CD4-positive, alpha-beta memory T cell (primary cell): ENCODE results near the gene TXNRD2. TPM values are rescaled to one million over a fixed set of nuclear protein-coding genes. Genes with fewer than 3 reads are reported as not detected.

Source experiments
- CTCF ChIA-PET: fragments of 350-600 bp; sonication (Branson Sonifier 250); formaldehyde crosslinking; loops from one replicate; lab custom pipeline; 2021; ENCODE audit warnings: inconsistent platforms; ENCODE audit not compliant: partially characterized antibody; lab: Charles Lee
- POLR2A ChIA-PET: fragments of 350-600 bp; sonication (Branson Sonifier 250); formaldehyde crosslinking; loops from one replicate; lab custom pipeline; 2021; ENCODE audit not compliant: partially characterized antibody; lab: Charles Lee
- DNase-seq, 5 donors: peaks; one replicate each; pipeline versions ENCODE4 v3.0.0 to v3.0.0-alpha.2; 2020 to 2022; ENCODE audit warnings: mixed read lengths in 1 of 5
- H3K27ac ChIP-seq: one replicate; pipeline ENCODE4 v1.7.0; 2013; ENCODE audit warnings: low read depth, low read length
- H3K27me3 ChIP-seq: 2 replicates; pipeline ENCODE4 v1.7.0; 2013; ENCODE audit warnings: mild to moderate bottlenecking, low read length, moderate library complexity; ENCODE audit not compliant: insufficient read depth
- H3K36me3 ChIP-seq: 2 replicates; pipeline ENCODE4 v1.7.0; 2013; ENCODE audit warnings: mild to moderate bottlenecking, low read length, moderate library complexity; ENCODE audit not compliant: insufficient read depth
- H3K4me1 ChIP-seq: 2 replicates; pipeline ENCODE4 v1.7.0; 2013; ENCODE audit warnings: mild to moderate bottlenecking, low read length, moderate library complexity; ENCODE audit not compliant: insufficient read depth
- H3K4me3 ChIP-seq, 2 donors: one replicate each; pipeline ENCODE4 v1.7.0; 2013; ENCODE audit warnings: low read length in 2 of 2, mild to moderate bottlenecking in 1 of 2
- H3K9me3 ChIP-seq, 2 donors: one replicate each; pipeline ENCODE4 v1.7.0; 2013; ENCODE audit warnings: low read length in 2 of 2, control low read depth in 1 of 2; ENCODE audit not compliant: control insufficient read depth in 1 of 2
- H3K27ac Mint-ChIP-seq, 7 donors: one replicate each; pipeline ENCODE4 v1.8.0; 2020 to 2021; ENCODE audit warnings: mixed read lengths in 7 of 7, mild to moderate bottlenecking in 6 of 7, inconsistent platforms in 3 of 7, moderate library complexity in 3 of 7
- H3K27me3 Mint-ChIP-seq, 2 donors: one replicate each; pipeline ENCODE4 v1.8.0; 2020 to 2021; ENCODE audit warnings: mixed read lengths in 2 of 2
- H3K36me3 Mint-ChIP-seq, 2 donors: one replicate each; pipeline ENCODE4 v1.8.0; 2020 to 2021; ENCODE audit warnings: mixed read lengths in 2 of 2, inconsistent platforms in 1 of 2, mild to moderate bottlenecking in 1 of 2
- H3K4me1 Mint-ChIP-seq, 4 donors: one replicate each; pipeline ENCODE4 v1.8.0; 2020 to 2021; ENCODE audit warnings: mixed read lengths in 4 of 4, mild to moderate bottlenecking in 1 of 4
- H3K4me3 Mint-ChIP-seq, 8 donors: one replicate each; pipeline ENCODE4 v1.8.0; 2020 to 2021; ENCODE audit warnings: mixed read lengths in 8 of 8, mild to moderate bottlenecking in 7 of 8, moderate library complexity in 6 of 8, inconsistent platforms in 3 of 8
- H3K9me3 Mint-ChIP-seq, 8 donors: one replicate each; pipeline ENCODE4 v1.8.0; 2020 to 2021; ENCODE audit warnings: mixed read lengths in 8 of 8, mild to moderate bottlenecking in 5 of 8, inconsistent platforms in 3 of 8, moderate library complexity in 1 of 8
- intact Hi-C: fragments of 100-400 bp; cut with micrococcal nuclease; formaldehyde crosslinking; loops from one replicate; pipeline ENCODE4 v1.15.1; 2023
- polyA plus RNA-seq, 2 donors: library from polyadenylated mRNA; unstranded; fragments of 300-500 nt; fragmentation: Illumina TruSeq; gene quantifications; one replicate each; pipeline ENCODE4 v1.2.3, GENCODE V29; 2021
- total RNA-seq, 2 experiments: library from RNA; stranded (reverse); gene quantifications; one replicate each; pipeline ENCODE4 v1.2.3, GENCODE V29; 2021

Gene TXNRD2
- total RNA-seq (10 to 100 TPM; 34.2 to 35.9 TPM), polyA plus RNA-seq (10 to 100 TPM in 1 of 2 donors, 1 to 10 TPM in 1; 8.5 to 11.2 TPM)

- H3K36me3 Mint-ChIP-seq, result peaks cover 16 to 21% of the 10 kb centered on the region in 2 donors
- H3K9me3 Mint-ChIP-seq, result peaks cover 2 to 7% (median 3%) of the 10 kb centered on the region in 8 donors
- H3K4me3 ChIP-seq, result peak within 1 kb of the TSS; percentile 72 to 91
- H3K27me3 ChIP-seq, result no peaks in the 10 kb centered on the region
- peaks cover 22 to 49% (median 39%) of the 10 kb centered on the region in 4 donors for H3K4me1 Mint-ChIP-seq
- H3K4me1 ChIP-seq, result peaks cover 31% of the 10 kb centered on the region
- CTCF ChIA-PET, result interaction anchor here (0.9 to 1.5 kb wide), 2 partner anchors 211 to 263 kb away, joined by 3 read pairs; no protein-coding TSS in a partner anchor
- no peaks in the 10 kb centered on the region for H3K27me3 Mint-ChIP-seq
- H3K4me3 Mint-ChIP-seq, result peak within 1 kb of the TSS; percentile 92 to 96 (median 94)
- DNase-seq, result peak; percentile 61 to 70 (median 69)
- intact Hi-C loops, result no loop called here
- H3K36me3 ChIP-seq, result peaks cover 4% of the 10 kb centered on the region
- H3K27ac ChIP-seq, result peak within 1 kb of the TSS; percentile 80
- H3K27ac Mint-ChIP-seq, result peak within 1 kb of the TSS; percentile 85 to 97 (median 96)
- POLR2A ChIA-PET, result interaction anchor here (0.9 to 2.6 kb wide), 13 partner anchors 8 to 494 kb away, joined by 3 to 17 read pairs (median 6); partner anchors contain the start of genes C22orf39, GNB1L, RANBP1 and RTL10
- H3K9me3 ChIP-seq, result no peaks in the 10 kb centered on the region
Observed at GRCh38 chr22:19941365-19942082, at the start of gene TXNRD2, which contains the start of gene COMT. Gene TXNRD2, minus strand, starts transcription at chr22:19941818. Its CDS starts 15 bp downstream, at chr22:19941803. Gene COMT, plus strand, starts transcription at chr22:19941772. Its CDS starts 20,755 bp downstream, at chr22:19962527.

GRCh38 chr22:19991395-19991644, 49.7 kb upstream of the TXNRD2 start:
- no peak overlapping the region for H3K4me3 ChIP-seq
- no peaks in the 10 kb centered on the region for H3K36me3 ChIP-seq
- H3K27ac ChIP-seq, result no peak overlapping the region
- ChIA-PET CTCF (no interaction called here), POLR2A (no interaction called here)
- Mint-ChIP-seq H3K27ac (no peak overlapping the region), H3K27me3 (no peaks in the 10 kb centered on the region), H3K36me3 (no peaks in the 10 kb centered on the region), H3K4me3 (no peak overlapping the region), H3K4me1 (peaks cover 0 to 2% (median 0%) of the 10 kb centered on the region in 4 donors), H3K9me3 (no peaks in the 10 kb centered on the region)
- peaks cover 23% of the 10 kb centered on the region for H3K4me1 ChIP-seq
- no peaks in the 10 kb centered on the region for H3K27me3 ChIP-seq
- no peak for DNase-seq
- H3K9me3 ChIP-seq, result no peaks in the 10 kb centered on the region
- intact Hi-C loops, result no loop called here

GRCh38 chr22:19990609-19991394, 49.2 kb upstream of the TXNRD2 start:
- Mint-ChIP-seq H3K4me1 (peaks cover 0 to 4% (median 0%) of the 10 kb centered on the region in 4 donors), H3K27me3 (no peaks in the 10 kb centered on the region), H3K36me3 (no peaks in the 10 kb centered on the region), H3K4me3 (no peak overlapping the region), H3K27ac (no peak overlapping the region), H3K9me3 (no peaks in the 10 kb centered on the region)
- DNase-seq, result no peak
- no peak overlapping the region for H3K4me3 ChIP-seq
- CTCF ChIA-PET, result no interaction called here
- POLR2A ChIA-PET, result no interaction called here
- intact Hi-C loops, result no loop called here
- H3K27ac ChIP-seq, result no peak overlapping the region
- peaks cover 24% of the 10 kb centered on the region for H3K4me1 ChIP-seq
- H3K36me3 ChIP-seq, result no peaks in the 10 kb centered on the region
- no peaks in the 10 kb centered on the region for H3K27me3 ChIP-seq
- H3K9me3 ChIP-seq, result no peaks in the 10 kb centered on the region

- H3K36me3 Mint-ChIP-seq, result no peaks in the 10 kb centered on the region
- H3K9me3 Mint-ChIP-seq, result no peaks in the 10 kb centered on the region
- H3K27ac Mint-ChIP-seq, result no peak overlapping the region
- ChIA-PET CTCF (no interaction called here), POLR2A (no interaction called here)
- H3K27me3 Mint-ChIP-seq, result peaks cover 0 to 2% of the 10 kb centered on the region in 2 donors
- H3K4me1 ChIP-seq, result peaks cover 24% of the 10 kb centered on the region
- peaks cover 0 to 4% (median 0%) of the 10 kb centered on the region in 4 donors for H3K4me1 Mint-ChIP-seq
- no peaks in the 10 kb centered on the region for H3K27me3 ChIP-seq
- no peak for DNase-seq
- no peak overlapping the region for H3K4me3 ChIP-seq
- H3K9me3 ChIP-seq, result no peaks in the 10 kb centered on the region
- intact Hi-C loops, result no loop called here
- H3K36me3 ChIP-seq, result no peaks in the 10 kb centered on the region
- H3K27ac ChIP-seq, result no peak overlapping the region
- no peak overlapping the region for H3K4me3 Mint-ChIP-seq
Observed at GRCh38 chr22:19990188-19990587, 48.6 kb upstream of the TXNRD2 start.

GRCh38 chr22:19989725-19990067, 48.1 kb upstream of the TXNRD2 start:
- H3K9me3 Mint-ChIP-seq, result no peaks in the 10 kb centered on the region
- Histone ChIP-seq H3K4me3 (no peak overlapping the region), H3K27ac (no peak overlapping the region)

GRCh38 chr22:19988965-19989724, 47.5 kb upstream of the TXNRD2 start:
- intact Hi-C loops, result no loop called here
- ChIA-PET CTCF (no interaction called here), POLR2A (no interaction called here)
- Mint-ChIP-seq H3K4me1 (peaks cover 0 to 4% (median 0%) of the 10 kb centered on the region in 4 donors), H3K9me3 (no peaks in the 10 kb centered on the region), H3K27me3 (peaks cover 0 to 2% of the 10 kb centered on the region in 2 donors), H3K27ac (no peak overlapping the region), H3K36me3 (no peaks in the 10 kb centered on the region), H3K4me3 (no peak overlapping the region)
- peaks cover 24% of the 10 kb centered on the region for H3K4me1 ChIP-seq
- no peak overlapping the region for H3K27ac ChIP-seq
- no peaks in the 10 kb centered on the region for H3K9me3 ChIP-seq
- H3K36me3 ChIP-seq, result no peaks in the 10 kb centered on the region
- no peak overlapping the region for H3K4me3 ChIP-seq
- DNase-seq, result no peak
- H3K27me3 ChIP-seq, result no peaks in the 10 kb centered on the region

More at GRCh38 chr22:19989725-19990067, 48.1 kb upstream of the TXNRD2 start:
- no peak for DNase-seq
- peaks cover 0 to 4% (median 0%) of the 10 kb centered on the region in 4 donors for H3K4me1 Mint-ChIP-seq
- ChIA-PET POLR2A (no interaction called here), CTCF (no interaction called here)
- intact Hi-C loops, result no loop called here
- Histone ChIP-seq H3K9me3 (no peaks in the 10 kb centered on the region), H3K4me1 (peaks cover 24% of the 10 kb centered on the region), H3K36me3 (no peaks in the 10 kb centered on the region), H3K27me3 (no peaks in the 10 kb centered on the region)
- H3K27ac Mint-ChIP-seq, result no peak overlapping the region
- H3K4me3 Mint-ChIP-seq, result peak overlapping the region in 1 of 8 donors; percentile 27
- peaks cover 0 to 2% of the 10 kb centered on the region in 2 donors for H3K27me3 Mint-ChIP-seq
- no peaks in the 10 kb centered on the region for H3K36me3 Mint-ChIP-seq
